Endothelial cell of umbilical vein (primary cell): ENCODE results near the gene TTLL5. TPM values are rescaled to one million over a fixed set of nuclear protein-coding genes. Genes with fewer than 3 reads are reported as not detected.

ENCODE experiments used
- BruUV-seq: library from RNA; stranded (reverse); fragments of 400-500 nt; replicated peaks from 2 replicates; lab custom pipeline; 2021; lab: Mats Ljungman, UMichigan
- CTCF ChIA-PET: fragments of 300-600, 350-600 bp; sonication (Branson Sonifier 250); formaldehyde crosslinking; loops from one replicate; lab custom pipeline; 2021; ENCODE audit warnings: antibody characterized with exemption, inconsistent platforms; lab: Charles Lee
- POLR2A ChIA-PET: fragments of 300-600, 350-600 bp; sonication (Branson Sonifier 250); formaldehyde crosslinking; loops from one replicate; lab custom pipeline; 2021; ENCODE audit warnings: antibody characterized with exemption, inconsistent platforms; lab: Charles Lee
- DNase-seq: peaks from one replicate; pipeline ENCODE4 v3.0.0-alpha.2; 2011; ENCODE audit warnings: low read depth, low spot score
- FAIRE-seq: peaks from 2 replicates; lab custom pipeline; 2011; peaks lifted over from hg19 to GRCh38; lab: Jason Lieb, UNC
- H2AFZ ChIP-seq: 2 replicates; pipeline ENCODE4 v1.6.0; 2012; ENCODE audit warnings: low read depth, low read length, control low read depth, inconsistent platforms
- H3K27ac ChIP-seq: 2 replicates; pipeline ENCODE4 v1.5.1; 2011; ENCODE audit warnings: low read depth, mild to moderate bottlenecking, control low read depth, low read length, moderate library complexity; ENCODE audit not compliant: insufficient read depth
- H3K27me3 ChIP-seq, 2 experiments: 2 replicates each; pipeline versions ENCODE4 v1.6.0 to v1.6.1; 2011; ENCODE audit warnings: low read length in 2 of 2, mixed read lengths in 1 of 2; ENCODE audit not compliant: control insufficient read depth in 2 of 2, insufficient read depth in 2 of 2
- H3K36me3 ChIP-seq, 2 experiments: 2 replicates in 1 of 2; 3 replicates in 1 of 2; pipeline ENCODE4 v1.5.1; 2011; ENCODE audit warnings: low read length in 2 of 2, mild to moderate bottlenecking in 1 of 2, moderate library complexity in 1 of 2; ENCODE audit not compliant: control insufficient read depth in 2 of 2, insufficient read depth in 2 of 2; ENCODE audit errors: extremely low read depth in 1 of 2
- H3K4me1 ChIP-seq: 3 replicates; pipeline ENCODE4 v1.5.1; 2011; ENCODE audit warnings: mild to moderate bottlenecking, low read length; ENCODE audit not compliant: control insufficient read depth, insufficient read depth; ENCODE audit errors: extremely low read depth
- H3K4me2 ChIP-seq: 2 replicates; pipeline ENCODE4 v1.6.1; 2011; ENCODE audit warnings: low read length, control low read depth, mixed read lengths; ENCODE audit not compliant: insufficient read depth
- H3K4me3 ChIP-seq, 3 experiments: fragments of 200-600 bp in 1 of 3; sonication (generic), shearing (Covaris generic) in 1 of 3; replicated peaks in 1 of 3; 2 replicates each; pipeline ENCODE4 v1.5.1; 2011 to 2016; ENCODE audit warnings: control low read depth in 3 of 3, low read length in 3 of 3, mild to moderate bottlenecking in 2 of 3, inconsistent platforms in 1 of 3, low read depth in 1 of 3, moderate library complexity in 1 of 3; ENCODE audit not compliant: insufficient read depth in 1 of 3
- H3K79me2 ChIP-seq: 2 replicates; pipeline ENCODE4 v1.6.0; 2012; ENCODE audit warnings: low read length, inconsistent platforms; ENCODE audit not compliant: control insufficient read depth, insufficient read depth
- H3K9ac ChIP-seq: replicated peaks from 2 replicates; pipeline ENCODE3; 2011; ENCODE audit warnings: low read length, control low read depth; ENCODE audit not compliant: insufficient read depth; ENCODE audit errors: extremely low read depth
- H3K9me1 ChIP-seq: replicated peaks from 3 replicates; pipeline ENCODE4 v1.6.0; 2011; ENCODE audit warnings: mild to moderate bottlenecking, low read length; ENCODE audit not compliant: control insufficient read depth, insufficient read depth; ENCODE audit errors: extremely low read depth
- H3K9me3 ChIP-seq: replicated peaks from 2 replicates; pipeline ENCODE4 v1.5.1; 2012; ENCODE audit warnings: low read length, inconsistent platforms; ENCODE audit not compliant: control insufficient read depth, insufficient read depth
- H4K20me1 ChIP-seq: replicated peaks from 2 replicates; pipeline ENCODE3; 2011; ENCODE audit warnings: mild to moderate bottlenecking, low read length; ENCODE audit not compliant: control insufficient read depth, insufficient read depth; ENCODE audit errors: extremely low read depth
- EZH2 ChIP-seq: IDR thresholded peaks from 2 replicates; pipeline ENCODE4 v1.6.1; 2012; ENCODE audit warnings: borderline replicate concordance, low read depth, mild to moderate bottlenecking, moderate library complexity, low read length, inconsistent platforms; ENCODE audit not compliant: severe bottlenecking
- GATA2 ChIP-seq: IDR thresholded peaks from 2 replicates; pipeline ENCODE4 v1.7.0; 2011; ENCODE audit warnings: low read depth, mild to moderate bottlenecking, moderate library complexity, mixed read lengths, low read length; ENCODE audit not compliant: insufficient read length, insufficient read depth
- MYC ChIP-seq: IDR thresholded peaks from one replicate; pipeline ENCODE4 v1.6.1; 2011; ENCODE audit warnings: mild to moderate bottlenecking, low read depth, low read length
- POLR2AphosphoS5 ChIP-seq: IDR thresholded peaks from 2 replicates; pipeline ENCODE4 v1.6.1; 2012; ENCODE audit warnings: low read depth, mild to moderate bottlenecking, control low read depth, low read length, moderate library complexity; ENCODE audit not compliant: insufficient read depth
- dilution Hi-C: fragments of 300-500 bp; cut with MboI; formaldehyde crosslinking; loops from one replicate; pipeline ENCODE4 v1.15.0; 2019; ENCODE audit warnings: low sequenced_read_pairs; ENCODE audit not compliant: extremely low pct_ligation_motif_present
- intact Hi-C: fragments of 100-400 bp; cut with micrococcal nuclease; formaldehyde crosslinking; loops from one replicate; pipeline ENCODE4 v1.10.0; 2022
- polyA plus RNA-seq, 4 experiments: library from polyadenylated mRNA; depleted of rRNA in 3 of 4; stranded (reverse) in 3 of 4; unstranded in 1 of 4; fragments of >200 nt; gene quantifications; 2 replicates each; pipeline versions ENCODE4 v1.2.1 to v1.2.3, GENCODE V29; 2011 to 2012; ENCODE audit warnings: missing spikeins in 1 of 4
- total RNA-seq: library from RNA; stranded (reverse); gene quantifications from 2 replicates; pipeline ENCODE4 v1.2.3, GENCODE V29; 2021
- TF ChIP-seq, protein P1 (sequence below), 2 donors: IDR thresholded peaks; 1 replicate in 1 of 2; 2 replicates in 1 of 2; pipeline ENCODE4 v1.5.1; 2011; ENCODE audit warnings: low read length in 2 of 2, mild to moderate bottlenecking in 2 of 2, moderate library complexity in 2 of 2, control low read depth in 1 of 2, inconsistent platforms in 1 of 2, low read depth in 1 of 2; ENCODE audit not compliant: insufficient read depth in 1 of 2; ENCODE audit errors: extremely low read depth in 1 of 2

TTLL5 gene
- total and polyA plus RNA-seq, 2 donors (not counting 3 experiments of a cell fraction or from before 2014, with no cell fraction given), result 33.2 to 93.6 TPM

DNA sequence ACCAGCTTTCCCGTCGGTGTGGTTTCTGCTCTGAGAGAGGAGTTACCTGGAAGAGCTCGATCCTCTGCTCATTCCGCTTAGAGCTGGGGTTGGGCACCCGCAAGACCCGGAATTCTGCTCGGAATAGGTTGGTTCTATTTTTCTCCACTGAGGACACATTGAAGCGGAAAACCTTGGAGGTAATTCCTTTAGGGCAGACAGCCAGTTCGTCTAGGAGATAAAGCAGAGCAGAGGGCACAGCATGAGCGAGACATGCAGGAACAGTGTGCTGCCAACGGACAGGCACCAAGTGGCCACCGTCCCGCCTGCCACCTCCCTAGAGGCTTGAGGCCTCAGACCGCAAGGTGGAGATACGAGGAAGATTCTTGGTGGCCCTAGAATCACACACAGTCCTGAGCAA lies 310.5 kb downstream of the TTLL5 start:
- no peak overlapping the region for H3K9ac ChIP-seq
- no peaks in the 10 kb centered on the region for H3K9me1 ChIP-seq
- no peak overlapping the region for H3K27ac ChIP-seq
- H3K4me2 ChIP-seq, result no peak overlapping the region
- intact Hi-C loops (no loop called here), dilution Hi-C loops (no loop called here)
- ChIA-PET CTCF (interaction anchor here (1.2 to 4.7 kb wide), 6 partner anchors 9 to 262 kb away, joined by 3 to 31 read pairs (median 4); partner anchors contain the start of gene TGFB3), POLR2A (no interaction called here)
- no peaks in the 10 kb centered on the region for H3K27me3 ChIP-seq
- H3K79me2 ChIP-seq, result no peaks in the 10 kb centered on the region
- H3K4me3 ChIP-seq, result no peak overlapping the region
- no peak overlapping the region for H2AFZ ChIP-seq
- FAIRE-seq (no peak), DNase-seq (no peak)
- H4K20me1 ChIP-seq, result no peaks in the 10 kb centered on the region
- no TSS peak for BruUV-seq
- no peaks in the 10 kb centered on the region for H3K9me3 ChIP-seq
- no peaks in the 10 kb centered on the region for H3K36me3 ChIP-seq
- no peaks in the 10 kb centered on the region for H3K4me1 ChIP-seq
- TF ChIP-seq EZH2, result no peak
- TF ChIP-seq, protein P1, sequence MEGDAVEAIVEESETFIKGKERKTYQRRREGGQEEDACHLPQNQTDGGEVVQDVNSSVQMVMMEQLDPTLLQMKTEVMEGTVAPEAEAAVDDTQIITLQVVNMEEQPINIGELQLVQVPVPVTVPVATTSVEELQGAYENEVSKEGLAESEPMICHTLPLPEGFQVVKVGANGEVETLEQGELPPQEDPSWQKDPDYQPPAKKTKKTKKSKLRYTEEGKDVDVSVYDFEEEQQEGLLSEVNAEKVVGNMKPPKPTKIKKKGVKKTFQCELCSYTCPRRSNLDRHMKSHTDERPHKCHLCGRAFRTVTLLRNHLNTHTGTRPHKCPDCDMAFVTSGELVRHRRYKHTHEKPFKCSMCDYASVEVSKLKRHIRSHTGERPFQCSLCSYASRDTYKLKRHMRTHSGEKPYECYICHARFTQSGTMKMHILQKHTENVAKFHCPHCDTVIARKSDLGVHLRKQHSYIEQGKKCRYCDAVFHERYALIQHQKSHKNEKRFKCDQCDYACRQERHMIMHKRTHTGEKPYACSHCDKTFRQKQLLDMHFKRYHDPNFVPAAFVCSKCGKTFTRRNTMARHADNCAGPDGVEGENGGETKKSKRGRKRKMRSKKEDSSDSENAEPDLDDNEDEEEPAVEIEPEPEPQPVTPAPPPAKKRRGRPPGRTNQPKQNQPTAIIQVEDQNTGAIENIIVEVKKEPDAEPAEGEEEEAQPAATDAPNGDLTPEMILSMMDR (IDR thresholded peaks at IDR 0.05; ENCODE audit: extremely low read depth in 1 of 2, insufficient read depth in 1 of 2, low read depth in 1 of 2, low read length in 2 of 2), result no peak

DNA sequence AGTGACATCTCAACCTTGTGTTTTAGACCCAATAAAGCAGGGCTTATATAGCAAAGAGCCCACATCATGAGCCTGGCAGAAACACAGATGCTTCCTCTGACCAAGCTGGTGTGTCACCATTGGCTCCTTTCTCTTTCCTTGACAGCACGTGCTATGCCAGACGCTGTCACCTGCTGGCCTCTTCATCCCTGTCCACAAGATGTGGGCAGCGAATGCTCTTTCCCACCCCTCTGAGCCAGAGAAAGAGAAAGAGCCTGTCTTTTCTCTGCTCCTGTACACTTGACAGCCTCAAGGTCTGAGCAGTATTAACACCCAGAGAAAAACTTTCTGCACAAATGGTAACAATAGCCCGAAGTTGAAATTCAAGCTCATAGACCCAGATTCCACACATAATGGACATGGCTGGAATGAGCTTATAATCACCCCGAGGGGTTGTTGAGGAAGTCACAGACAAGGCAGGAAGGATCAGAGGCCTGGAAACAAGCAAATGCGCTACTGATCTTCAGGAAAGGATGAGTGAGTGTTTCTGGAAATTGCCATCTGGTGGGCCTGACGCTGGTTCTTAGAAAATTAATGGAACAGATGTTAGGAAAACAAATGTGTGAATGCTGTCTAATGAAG lies 311.9 kb downstream of the TTLL5 start:
- ChIA-PET POLR2A (no interaction called here), CTCF (interaction anchor here (0.7 to 12.4 kb wide), 7 partner anchors 9 to 262 kb away, joined by 3 to 617 read pairs (median 4); partner anchors contain the start of gene TGFB3)
- Histone ChIP-seq H3K9me1 (no peaks in the 10 kb centered on the region), H3K4me2 (no peak overlapping the region), H3K9ac (no peak overlapping the region), H2AFZ (no peak overlapping the region), H3K79me2 (no peaks in the 10 kb centered on the region), H3K36me3 (no peaks in the 10 kb centered on the region), H4K20me1 (no peaks in the 10 kb centered on the region), H3K4me1 (no peaks in the 10 kb centered on the region), H3K9me3 (no peaks in the 10 kb centered on the region), H3K27ac (no peak overlapping the region), H3K4me3 (no peak overlapping the region), H3K27me3 (no peaks in the 10 kb centered on the region)
- DNase-seq, result no peak
- TF ChIP-seq GATA2 (no peak), POLR2AphosphoS5 (no peak), MYC (no peak)
- TF ChIP-seq, protein P1 (IDR thresholded peaks at IDR 0.05; ENCODE audit: extremely low read depth in 1 of 2, insufficient read depth in 1 of 2, low read depth in 1 of 2, low read length in 2 of 2), result no peak
- dilution Hi-C loops (no loop called here), intact Hi-C loops (no loop called here)
- BruUV-seq, result no TSS peak
- FAIRE-seq, result no peak
